Ishikawa (cell line): ENCODE results near the gene DESI1.

Experiments
- CEBPB ChIP-seq: IDR thresholded peaks from 2 replicates; pipeline ENCODE4 v1.6.1; 2012
- CREB1 ChIP-seq: IDR thresholded peaks from 2 replicates; pipeline ENCODE4 v1.6.1; 2012; ENCODE audit warnings: low read depth
- EGR1 ChIP-seq: IDR thresholded peaks from 2 replicates; pipeline ENCODE4 v1.6.1; 2012
- EP300 ChIP-seq: IDR thresholded peaks from 2 replicates; pipeline ENCODE4 v1.6.1; 2012; ENCODE audit warnings: borderline replicate concordance
- FOXM1 ChIP-seq: IDR thresholded peaks from 2 replicates; pipeline ENCODE4 v1.6.1; 2012; ENCODE audit warnings: low read depth, borderline replicate concordance
- RAD21 ChIP-seq: IDR thresholded peaks from 2 replicates; pipeline ENCODE4 v1.6.1; 2012; ENCODE audit warnings: low read depth
- REST ChIP-seq: IDR thresholded peaks from 2 replicates; pipeline ENCODE4 v1.6.1; 2012; ENCODE audit warnings: low read depth, mild to moderate bottlenecking
- TAF1 ChIP-seq: IDR thresholded peaks from 2 replicates; pipeline ENCODE4 v1.6.1; 2012; ENCODE audit warnings: low read depth, mild to moderate bottlenecking
- TCF12 ChIP-seq: IDR thresholded peaks from 2 replicates; pipeline ENCODE4 v1.6.1; 2012; ENCODE audit warnings: low read depth
- TEAD4 ChIP-seq: IDR thresholded peaks from 2 replicates; pipeline ENCODE4 v1.6.1; 2012
- YY1 ChIP-seq: IDR thresholded peaks from 2 replicates; pipeline ENCODE4 v1.6.1; 2012; ENCODE audit warnings: low read depth
- ZBTB7A ChIP-seq: IDR thresholded peaks from 2 replicates; pipeline ENCODE4 v1.6.1; 2012; ENCODE audit warnings: low read depth
- TF ChIP-seq, protein P1 (sequence below): IDR thresholded peaks from 2 replicates; pipeline ENCODE4 v1.6.1; 2012
- TF ChIP-seq, protein P2 (sequence below): IDR thresholded peaks from 2 replicates; pipeline ENCODE4 v1.6.1; 2012

- TF ChIP-seq ZBTB7A (no peak), REST (no peak), YY1 (no peak), EGR1 (no peak), CEBPB (no peak), TAF1 (no peak), EP300 (no peak), FOXM1 (no peak), TCF12 (no peak), TEAD4 (no peak), RAD21 (no peak), CREB1 (no peak)
- TF ChIP-seq, protein P1, sequence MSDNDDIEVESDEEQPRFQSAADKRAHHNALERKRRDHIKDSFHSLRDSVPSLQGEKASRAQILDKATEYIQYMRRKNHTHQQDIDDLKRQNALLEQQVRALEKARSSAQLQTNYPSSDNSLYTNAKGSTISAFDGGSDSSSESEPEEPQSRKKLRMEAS: no peak
- TF ChIP-seq, protein P2, sequence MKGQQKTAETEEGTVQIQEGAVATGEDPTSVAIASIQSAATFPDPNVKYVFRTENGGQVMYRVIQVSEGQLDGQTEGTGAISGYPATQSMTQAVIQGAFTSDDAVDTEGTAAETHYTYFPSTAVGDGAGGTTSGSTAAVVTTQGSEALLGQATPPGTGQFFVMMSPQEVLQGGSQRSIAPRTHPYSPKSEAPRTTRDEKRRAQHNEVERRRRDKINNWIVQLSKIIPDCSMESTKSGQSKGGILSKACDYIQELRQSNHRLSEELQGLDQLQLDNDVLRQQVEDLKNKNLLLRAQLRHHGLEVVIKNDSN: no peak
Measured at GRCh38 chr22:41561788-41562187, 59.1 kb downstream of the DESI1 start.
